GM04503 (cell line): Measurements from ENCODE around the gene RFTN2.
A peak's percentile ranks its signal among the peaks of the same experiment; 100 is the strongest.
"Not testable (repeated sequence)": the region's sequence is repeated elsewhere in the genome, so short reads cannot be mapped to it uniquely, and the experiment has no call there.

Experiments
- DNase-seq: peaks from one replicate; pipeline ENCODE4 v3.0.0-alpha.2; 2012; ENCODE audit warnings: low read depth

RFTN2 gene, protein sequence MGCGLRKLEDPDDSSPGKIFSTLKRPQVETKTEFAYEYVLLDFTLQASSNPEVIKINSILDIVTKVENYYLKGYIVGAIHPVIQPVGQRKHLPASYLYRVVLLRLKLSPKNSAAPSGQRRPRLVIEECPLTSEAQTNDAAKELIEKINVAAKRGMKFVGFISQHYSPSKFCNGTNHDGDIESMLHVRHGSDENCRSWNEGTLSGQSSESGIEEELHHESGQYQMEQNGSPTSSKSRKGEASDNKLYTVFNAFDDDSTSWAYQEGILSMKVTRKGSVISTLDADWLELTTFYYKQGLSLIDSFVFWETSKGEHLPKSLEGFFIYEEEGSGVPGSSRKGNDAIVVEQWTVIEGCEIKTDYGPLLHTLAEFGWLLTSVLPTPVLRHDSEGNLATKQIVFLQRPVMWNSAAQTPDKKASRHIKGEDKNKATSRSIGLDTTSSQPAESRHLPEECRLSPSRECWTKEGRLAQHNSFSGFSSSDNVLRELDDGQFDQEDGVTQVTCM

DNA sequence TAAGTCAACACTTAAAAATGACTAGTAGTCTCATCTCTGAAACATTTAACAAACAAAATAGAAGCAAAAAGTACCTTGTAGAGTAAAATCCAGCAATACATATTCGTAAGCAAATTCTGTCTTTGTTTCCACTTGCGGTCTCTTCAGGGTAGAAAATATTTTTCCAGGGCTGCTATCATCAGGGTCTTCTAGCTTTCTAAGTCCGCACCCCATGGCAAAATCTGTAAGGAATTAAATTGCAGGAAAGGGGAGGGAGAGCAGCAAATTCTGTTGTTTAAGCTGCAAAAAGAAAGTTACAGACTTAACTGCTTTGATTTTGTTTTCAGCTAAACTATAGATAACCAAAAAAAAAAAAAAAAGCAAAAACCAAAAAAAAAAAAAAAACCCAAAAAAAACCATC is at the start of gene RFTN2:
Gene RFTN2 (minus strand): TSS at position 342 of the 400 bp plus-strand sequence. CDS start 129 bp downstream, at position 213.
- peak; percentile 1 for DNase-seq

DNA sequence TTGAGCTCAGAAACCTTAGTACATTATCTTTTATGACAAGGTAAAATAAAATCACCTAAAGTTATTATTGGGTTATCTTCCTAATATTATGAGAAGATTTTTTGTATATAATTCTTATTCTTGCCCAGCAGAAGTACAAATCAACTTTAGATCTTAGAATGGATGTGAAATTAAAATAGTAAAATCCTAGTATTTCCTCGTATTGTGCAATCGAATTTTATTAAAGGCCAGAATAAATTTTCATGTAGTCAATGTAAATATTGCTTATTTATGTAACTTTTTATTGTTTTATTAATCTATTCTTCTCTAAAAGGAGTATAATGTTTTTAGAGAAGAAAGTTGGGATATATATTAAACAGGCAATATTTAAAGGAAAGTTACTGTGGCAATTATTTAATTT is 42.5 kb upstream of the RFTN2 start:
- no peak for DNase-seq

DNA sequence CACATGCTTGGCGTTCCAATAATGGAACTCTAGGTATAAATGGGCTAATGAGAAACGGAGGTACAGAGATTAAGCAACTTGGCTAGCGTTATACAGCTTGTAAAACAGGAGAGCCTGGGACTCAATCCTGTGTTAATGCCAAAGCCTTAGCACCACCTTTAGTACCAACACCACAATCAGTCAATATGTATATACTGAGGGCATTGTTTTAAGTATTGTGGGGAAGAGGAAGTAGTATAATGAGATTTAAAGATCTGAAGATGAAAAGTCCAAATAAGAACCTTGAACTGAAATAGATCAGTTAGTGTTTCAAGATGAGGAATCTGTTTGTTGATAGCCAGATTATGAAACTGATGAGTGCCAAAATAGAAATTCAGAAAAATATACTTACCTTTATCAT is 37.9 kb upstream of the RFTN2 start:
- DNase-seq = no peak

- no peak for DNase-seq
Measured at GRCh38 chr2:197711578-197711977, 36.2 kb upstream of the RFTN2 start.

- no peak for DNase-seq
Measured at GRCh38 chr2:197710424-197711042, 35.1 kb upstream of the RFTN2 start.

DNA sequence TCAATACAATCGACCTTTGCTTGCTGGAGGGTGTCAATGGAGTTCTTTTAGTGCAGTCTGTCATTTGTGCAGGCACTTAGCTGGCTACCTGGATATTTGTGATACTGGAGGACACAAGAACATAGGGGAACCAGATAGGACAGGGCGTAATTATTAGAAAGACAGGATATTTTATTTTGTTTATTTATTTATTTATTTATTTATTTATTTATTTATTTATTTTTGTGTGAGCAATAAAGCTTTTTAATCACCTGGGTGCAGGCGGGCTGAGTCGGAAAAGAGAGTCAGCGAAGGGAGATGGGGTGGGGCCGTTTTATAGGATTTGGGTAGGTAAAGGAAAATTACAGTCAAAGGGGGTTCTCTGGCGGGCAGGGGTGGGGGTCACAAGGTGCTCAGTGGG is 33.8 kb upstream of the RFTN2 start:
- not testable (repeated sequence) for DNase-seq

GRCh38 chr2:197708331-197708730 is 32.9 kb upstream of the RFTN2 start:
- peak; percentile 37 for DNase-seq

GRCh38 chr2:197707316-197708213 is 32.2 kb upstream of the RFTN2 start:
- DNase-seq = no peak

DNA sequence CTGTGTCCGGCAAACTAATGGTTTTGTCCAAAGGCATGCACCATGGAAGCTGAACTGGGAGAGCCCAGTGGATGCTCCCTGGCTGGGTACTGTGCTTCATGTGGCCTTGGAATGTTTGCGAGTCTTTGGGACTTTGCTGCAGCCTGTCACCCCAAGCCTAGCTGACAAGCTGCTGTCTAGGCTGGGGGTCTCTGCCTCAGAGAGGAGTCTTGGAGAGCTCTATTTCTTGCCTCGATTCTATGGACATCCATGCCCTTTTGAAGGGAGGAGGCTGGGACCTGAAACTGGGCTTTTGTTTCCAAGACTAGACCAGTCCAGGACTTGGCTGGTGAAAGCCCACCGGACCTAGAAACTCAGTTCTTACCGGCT is 31.4 kb upstream of the RFTN2 start:
- no peak for DNase-seq

DNA sequence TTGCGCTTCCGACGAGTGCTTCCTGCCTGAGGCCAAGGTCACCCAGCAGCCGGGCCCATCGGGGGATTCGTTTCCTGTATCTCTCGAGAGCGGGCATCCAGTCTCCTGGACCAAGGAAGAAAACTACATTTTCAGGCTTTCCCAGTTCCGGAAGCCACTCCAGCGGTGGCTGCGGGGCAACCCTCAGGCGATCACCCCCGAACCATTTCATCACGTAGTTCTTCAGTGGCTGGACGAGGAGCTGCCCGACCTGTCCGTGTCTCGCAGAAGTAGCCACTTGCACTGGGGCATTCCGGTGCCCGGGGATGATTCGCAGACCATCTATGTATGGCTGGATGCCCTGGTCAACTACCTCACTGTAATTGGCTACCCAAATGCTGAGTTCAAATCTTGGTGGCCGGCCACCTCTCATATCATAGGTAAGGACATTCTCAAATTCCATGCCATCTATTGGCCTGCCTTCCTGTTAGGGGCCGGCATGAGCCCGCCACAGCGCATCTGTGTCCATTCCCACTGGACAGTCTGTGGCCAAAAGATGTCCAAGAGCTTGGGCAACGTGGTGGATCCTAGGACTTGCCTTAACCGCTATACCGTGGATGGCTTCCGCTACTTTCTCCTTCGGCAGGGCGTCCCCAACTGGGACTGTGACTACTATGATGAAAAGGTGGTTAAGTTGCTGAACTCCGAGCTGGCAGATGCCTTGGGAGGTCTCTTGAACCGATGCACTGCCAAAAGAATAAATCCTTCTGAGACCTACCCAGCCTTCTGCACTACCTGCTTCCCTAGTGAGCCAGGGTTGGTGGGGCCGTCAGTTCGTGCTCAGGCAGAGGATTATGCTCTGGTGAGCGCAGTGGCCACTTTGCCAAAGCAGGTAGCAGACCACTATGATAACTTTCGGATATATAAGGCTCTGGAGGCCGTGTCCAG is 30.8 kb upstream of the RFTN2 start:
- DNase-seq = no peak

GRCh38 chr2:197705121-197705911 is 29.9 kb upstream of the RFTN2 start, which contains the start of gene MARS2:
TSS of gene MARS2 (plus strand) at chr2:197705369. CDS start at chr2:197705406, 37 bp downstream.
- DNase-seq = peak; percentile 39

DNA sequence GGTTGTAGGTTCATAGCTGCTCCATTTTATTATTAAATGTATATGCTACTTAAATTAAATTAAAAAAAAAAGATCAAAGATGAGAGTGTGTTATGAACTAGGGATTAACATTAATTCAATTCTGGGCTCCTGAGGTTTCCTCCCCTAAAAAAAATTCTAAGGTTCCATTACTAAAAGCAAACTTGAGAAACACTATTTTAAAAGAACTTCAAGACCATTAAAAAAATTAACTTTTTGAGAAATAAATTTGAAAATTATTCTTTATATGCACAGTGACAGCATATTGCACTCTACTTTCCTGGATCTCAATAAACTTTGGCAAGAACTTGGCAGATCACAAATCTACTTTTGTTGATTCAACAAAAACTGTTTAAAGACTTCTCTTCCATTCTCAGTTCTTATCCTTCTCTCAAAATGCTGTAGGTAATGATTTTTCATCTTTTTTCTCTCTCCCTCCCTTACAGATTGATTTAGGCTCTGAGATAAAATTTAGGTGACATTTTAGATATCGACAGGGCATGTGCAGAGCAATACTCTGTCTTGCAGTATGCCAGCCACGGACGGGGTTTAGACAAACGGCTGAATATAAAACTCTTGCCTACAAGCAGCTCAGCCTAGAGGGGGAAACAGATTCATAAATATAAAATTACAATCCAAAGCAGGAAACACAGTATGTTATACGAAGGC is 29.2 kb upstream of the RFTN2 start:
- DNase-seq = no peak

GRCh38 chr2:197700960-197701359 is 25.6 kb upstream of the RFTN2 start:
- DNase-seq = no peak

DNA sequence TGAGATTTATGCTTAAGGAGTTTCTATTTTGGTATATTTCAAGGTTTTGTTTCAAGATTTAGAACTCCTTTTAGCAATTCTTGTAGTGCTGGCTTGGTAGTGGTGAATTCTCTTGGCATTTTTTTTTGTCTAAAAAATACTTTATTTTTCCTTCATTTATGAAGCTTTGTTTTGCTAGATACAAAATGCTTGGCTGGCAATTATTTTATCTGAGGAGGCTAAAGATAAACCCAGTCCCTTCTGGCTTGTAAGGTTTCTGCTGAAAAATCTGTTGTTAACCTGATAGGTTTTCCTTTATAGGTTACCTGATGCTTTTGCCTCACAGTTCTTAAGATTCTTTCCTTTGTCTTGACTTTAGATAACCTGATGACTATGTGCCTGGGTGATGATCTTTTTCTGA is 24.3 kb upstream of the RFTN2 start:
- not testable (repeated sequence) for DNase-seq

DNA sequence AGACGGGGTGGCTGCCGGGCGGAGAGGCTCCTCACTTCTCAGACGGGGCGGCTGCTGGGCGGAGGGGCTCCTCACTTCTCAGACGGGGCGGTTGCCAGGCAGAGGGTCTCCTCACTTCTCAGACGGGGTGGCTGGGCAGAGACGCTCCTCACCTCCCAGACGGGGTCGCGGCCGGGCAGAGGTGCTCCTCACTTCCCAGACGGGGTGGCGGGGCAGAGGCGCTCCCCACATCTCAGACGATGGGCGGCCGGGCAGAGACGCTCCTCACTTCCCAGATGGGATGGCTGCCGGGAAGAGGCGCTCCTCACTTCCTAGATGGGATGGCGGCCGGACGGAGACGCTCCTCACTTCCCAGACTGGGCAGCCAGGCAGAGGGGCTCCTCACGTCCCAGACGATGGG is 21.2 kb upstream of the RFTN2 start:
- DNase-seq = not testable (repeated sequence)

- not testable (repeated sequence) for DNase-seq
Measured at GRCh38 chr2:197695971-197696370, 20.6 kb upstream of the RFTN2 start.

- DNase-seq = not testable (repeated sequence)
Measured at GRCh38 chr2:197695206-197695605, 19.8 kb upstream of the RFTN2 start.

DNA sequence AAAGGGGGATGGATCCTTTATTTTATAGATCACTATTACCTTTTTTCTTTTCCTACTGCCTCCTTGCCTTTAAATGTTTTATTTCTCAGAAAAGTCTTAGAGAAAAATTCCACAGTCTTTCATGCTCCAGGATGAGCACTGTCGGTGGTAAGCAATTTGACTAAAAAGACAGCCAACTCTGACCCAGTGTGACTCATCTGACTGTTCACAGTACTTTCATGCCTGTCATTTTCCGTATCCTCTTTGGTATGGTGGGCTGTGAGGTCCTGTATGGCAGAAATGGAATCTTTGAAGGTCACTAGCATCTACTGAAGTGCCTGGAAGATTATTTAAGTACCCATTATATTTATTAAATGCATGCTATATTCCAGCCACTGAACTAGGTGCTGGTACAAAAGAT is 2.1 kb upstream of the RFTN2 start:
- DNase-seq = peak; percentile 12

DNA sequence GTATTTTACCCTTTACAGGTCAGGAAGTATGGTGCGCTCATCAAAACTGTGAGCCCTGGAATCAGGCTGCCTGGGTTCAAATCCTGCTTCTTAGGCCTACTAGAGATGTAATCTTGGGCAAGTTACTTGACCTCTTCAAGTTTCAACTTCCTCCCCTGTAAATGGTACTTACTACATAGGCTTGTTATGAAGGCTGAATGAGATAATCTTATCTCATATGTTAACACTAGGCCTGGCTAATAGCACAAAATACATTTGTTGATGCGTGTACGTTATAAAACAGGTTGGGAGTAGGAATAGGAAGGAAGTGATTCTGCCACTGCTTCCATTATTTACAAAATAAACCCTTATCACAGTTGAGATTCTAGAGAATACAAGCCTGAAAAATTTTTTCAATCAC is 1.7 kb upstream of the RFTN2 start:
- no peak for DNase-seq

GRCh38 chr2:197675711-197676188 is 363 bp upstream of the RFTN2 start:
- DNase-seq = peak; percentile 14
